ENCODE measurements around the gene RAPGEF5.

The RAPGEF5 gene

GRCh38 chr7:22252936-22253536, 103.9 kb downstream of the RAPGEF5 start:
- DNase-seq (ENCODE audit: low read depth) = no peak
- TF ChIP-seq, protein P1, sequence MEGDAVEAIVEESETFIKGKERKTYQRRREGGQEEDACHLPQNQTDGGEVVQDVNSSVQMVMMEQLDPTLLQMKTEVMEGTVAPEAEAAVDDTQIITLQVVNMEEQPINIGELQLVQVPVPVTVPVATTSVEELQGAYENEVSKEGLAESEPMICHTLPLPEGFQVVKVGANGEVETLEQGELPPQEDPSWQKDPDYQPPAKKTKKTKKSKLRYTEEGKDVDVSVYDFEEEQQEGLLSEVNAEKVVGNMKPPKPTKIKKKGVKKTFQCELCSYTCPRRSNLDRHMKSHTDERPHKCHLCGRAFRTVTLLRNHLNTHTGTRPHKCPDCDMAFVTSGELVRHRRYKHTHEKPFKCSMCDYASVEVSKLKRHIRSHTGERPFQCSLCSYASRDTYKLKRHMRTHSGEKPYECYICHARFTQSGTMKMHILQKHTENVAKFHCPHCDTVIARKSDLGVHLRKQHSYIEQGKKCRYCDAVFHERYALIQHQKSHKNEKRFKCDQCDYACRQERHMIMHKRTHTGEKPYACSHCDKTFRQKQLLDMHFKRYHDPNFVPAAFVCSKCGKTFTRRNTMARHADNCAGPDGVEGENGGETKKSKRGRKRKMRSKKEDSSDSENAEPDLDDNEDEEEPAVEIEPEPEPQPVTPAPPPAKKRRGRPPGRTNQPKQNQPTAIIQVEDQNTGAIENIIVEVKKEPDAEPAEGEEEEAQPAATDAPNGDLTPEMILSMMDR (conservative IDR thresholded peaks at IDR 0.05; ENCODE audit: low read depth, low read length) = no peak
- H3K4me3 ChIP-seq (ENCODE audit: low read length) = no peak overlapping the region

GRCh38 chr7:22252016-22252415, 104.9 kb downstream of the RAPGEF5 start:
- TF ChIP-seq, protein P1 (conservative IDR thresholded peaks at IDR 0.05; ENCODE audit: low read depth, low read length) = no peak
- no peak for DNase-seq (ENCODE audit: low read depth)
- no peak overlapping the region for H3K4me3 ChIP-seq (ENCODE audit: low read length)

DNA sequence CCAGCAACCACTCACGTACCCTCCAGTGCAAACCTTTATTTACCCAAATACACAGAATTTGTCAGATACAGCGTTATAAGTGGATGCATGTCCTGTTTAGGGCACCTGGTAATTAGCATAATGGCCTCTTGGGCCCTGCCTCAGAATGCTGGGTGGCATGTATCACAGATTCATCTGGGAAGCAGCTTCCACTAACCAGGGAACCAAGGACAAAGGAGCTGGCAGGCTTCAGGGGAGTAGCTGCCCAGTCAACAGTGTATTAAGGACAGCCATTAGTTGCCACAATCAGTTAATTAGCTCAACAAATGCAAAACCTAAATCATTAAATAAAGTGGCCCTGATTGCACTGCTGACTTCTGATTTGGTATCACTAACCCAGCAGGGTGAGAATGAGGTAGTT, 105.7 kb downstream of the RAPGEF5 start:
- TF ChIP-seq, protein P1 (conservative IDR thresholded peaks at IDR 0.05; ENCODE audit: low read depth, low read length) = no peak
- no peak for DNase-seq (ENCODE audit: low read depth)
- H3K4me3 ChIP-seq (ENCODE audit: low read length) = no peak overlapping the region

DNA sequence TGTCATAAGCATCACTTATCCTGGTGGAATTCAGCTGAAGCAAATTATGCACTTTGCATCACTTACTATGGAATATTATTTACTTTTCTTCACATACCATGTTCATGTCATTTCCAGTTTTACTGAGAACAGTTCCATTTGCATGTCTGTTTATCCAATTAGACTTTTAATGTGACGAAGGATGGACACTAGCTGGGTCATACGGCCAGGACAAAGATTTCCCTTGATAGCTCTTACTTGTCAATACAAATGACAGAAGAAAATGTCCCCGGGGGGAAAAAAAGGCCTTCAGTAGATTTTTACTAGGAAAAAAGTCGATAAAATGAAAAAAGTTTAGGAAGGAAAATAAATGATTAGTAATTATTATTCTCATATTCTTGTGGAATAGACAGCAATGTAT, 106.6 kb downstream of the RAPGEF5 start:
- TF ChIP-seq, protein P1 (conservative IDR thresholded peaks at IDR 0.05; ENCODE audit: low read depth, low read length) = no peak
- DNase-seq (ENCODE audit: low read depth) = no peak
- H3K4me3 ChIP-seq (ENCODE audit: low read length) = no peak overlapping the region

DNA sequence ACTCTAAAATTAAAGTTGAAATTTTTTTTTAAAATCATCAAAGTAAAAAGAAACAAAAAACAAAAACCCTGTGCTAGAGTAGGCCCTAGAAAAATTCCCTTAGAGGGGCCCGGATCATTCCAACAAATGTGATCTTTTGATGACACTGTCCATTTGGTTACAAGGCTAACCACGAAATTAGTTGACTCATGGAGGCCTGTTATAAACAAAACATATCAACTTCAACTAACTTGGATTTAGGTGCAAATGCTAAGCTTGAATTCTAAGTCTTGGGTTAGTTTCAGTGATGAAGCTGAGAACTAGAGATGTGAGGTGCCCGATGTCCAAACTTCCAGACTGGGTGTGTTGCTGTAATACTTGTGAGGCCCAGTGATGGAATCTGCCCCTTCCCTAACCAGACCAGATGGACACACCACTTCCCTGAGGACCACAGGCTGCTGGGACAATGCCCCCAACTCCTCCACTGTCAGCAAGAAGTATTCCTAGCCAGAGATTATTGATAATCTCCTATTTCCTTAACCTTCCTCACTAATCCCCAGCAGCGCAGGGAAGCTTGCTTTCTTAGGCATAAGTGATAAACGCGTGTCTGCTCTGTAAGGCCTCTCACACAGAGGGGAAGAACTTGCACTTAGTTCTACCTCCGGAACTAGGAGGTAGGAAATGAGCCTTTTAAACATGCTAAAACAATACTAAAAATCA, 108.7 kb downstream of the RAPGEF5 start:
- TF ChIP-seq, protein P1 (conservative IDR thresholded peaks at IDR 0.05; ENCODE audit: low read depth, low read length) = no peak
- no peak for DNase-seq (ENCODE audit: low read depth)
- no peak overlapping the region for H3K4me3 ChIP-seq (ENCODE audit: low read length)

- TF ChIP-seq, protein P1 (conservative IDR thresholded peaks at IDR 0.05; ENCODE audit: low read depth, low read length) = no peak
- H3K4me3 ChIP-seq (ENCODE audit: low read length) = no peak overlapping the region
- DNase-seq (ENCODE audit: low read depth) = no peak
Observed at GRCh38 chr7:22241805-22242390, 115.1 kb downstream of the RAPGEF5 start.

All from retinal pigment epithelial cell (primary cell).